HepG2 (cell line): ENCODE data around the gene NUCB1. TPM values are rescaled to one million over a fixed set of nuclear protein-coding genes. Genes with fewer than 3 reads are reported as not detected.

Experiments
- CENPBD1 ChIP-seq: sonication (generic); formaldehyde crosslinking; IDR thresholded peaks from 2 replicates; pipeline ENCODE4 v1.8.0; 2022; ENCODE audit warnings: missing genetic modification reagents, low read depth, mild to moderate bottlenecking, borderline replicate concordance
- DPF2 ChIP-seq: sonication (generic); formaldehyde crosslinking; IDR thresholded peaks from 2 replicates; pipeline ENCODE4 v1.4.0; 2020; ENCODE audit warnings: mild to moderate bottlenecking, low read depth, missing genetic modification reagents, borderline replicate concordance
- DZIP1 ChIP-seq: sonication (generic); formaldehyde crosslinking; IDR thresholded peaks from 2 replicates; pipeline ENCODE4 v1.5.0; 2020; ENCODE audit warnings: mild to moderate bottlenecking, missing genetic modification reagents
- HIVEP1 ChIP-seq: sonication (generic); formaldehyde crosslinking; IDR thresholded peaks from 2 replicates; pipeline ENCODE4 v1.4.0; 2020; ENCODE audit warnings: mild to moderate bottlenecking, missing genetic modification reagents
- HNF4G ChIP-seq, 2 experiments: sonication (generic) in 1 of 2; formaldehyde crosslinking in 1 of 2; IDR thresholded peaks; 2 replicates each; pipeline versions ENCODE4 v1.4.0 to v1.6.1; 2011 to 2020; ENCODE audit warnings: borderline replicate concordance in 2 of 2, low read depth in 2 of 2, mild to moderate bottlenecking in 2 of 2, low read length in 1 of 2, missing genetic modification reagents in 1 of 2, moderate library complexity in 1 of 2
- KDM5A ChIP-seq: fragments of 200-600 bp; sonication (generic); IDR thresholded peaks from 2 replicates; pipeline ENCODE4 v1.7.0; 2018; ENCODE audit warnings: antibody characterized with exemption, mild to moderate bottlenecking, low read length, borderline replicate concordance
- KDM6A ChIP-seq: IDR thresholded peaks from 2 replicates; pipeline ENCODE4 v1.6.1; 2016; ENCODE audit warnings: low read depth
- LRRFIP1 ChIP-seq: sonication (generic); formaldehyde crosslinking; conservative IDR thresholded peaks from 2 replicates; pipeline ENCODE4 v1.4.0; 2020; ENCODE audit warnings: missing genetic modification reagents
- MTERF4 ChIP-seq: sonication (generic); formaldehyde crosslinking; IDR thresholded peaks from 2 replicates; pipeline ENCODE4 v1.8.0; 2023; ENCODE audit warnings: mild to moderate bottlenecking, missing genetic modification reagents
- MXI1 ChIP-seq: IDR thresholded peaks from 3 replicates; pipeline ENCODE4 v1.6.1; 2012; ENCODE audit warnings: low read depth, low read length, inconsistent platforms, borderline replicate concordance
- PBX2 ChIP-seq: IDR thresholded peaks from 2 replicates; pipeline ENCODE4 v1.6.1; 2016; ENCODE audit warnings: control low read depth
- RBAK ChIP-seq: sonication (generic); formaldehyde crosslinking; IDR thresholded peaks from 2 replicates; pipeline ENCODE4 v1.5.1; 2020; ENCODE audit warnings: mild to moderate bottlenecking, missing genetic modification reagents
- RFXANK ChIP-seq: IDR thresholded peaks from 2 replicates; pipeline ENCODE4 v1.6.1; 2016
- SMAD3 ChIP-seq: sonication (generic); formaldehyde crosslinking; IDR thresholded peaks from 2 replicates; pipeline ENCODE4 v1.4.0; 2020; ENCODE audit warnings: missing genetic modification reagents
- SMARCC2 ChIP-seq: fragments of 450-650 bp; IDR thresholded peaks from 2 replicates; pipeline ENCODE4 v1.6.1; 2017; ENCODE audit warnings: antibody characterized with exemption, mild to moderate bottlenecking
- U2AF2 ChIP-seq: fragments of 200-400 bp; formaldehyde crosslinking; IDR thresholded peaks from 2 replicates; pipeline ENCODE4 v1.6.1; 2017; ENCODE audit warnings: low read depth, mild to moderate bottlenecking, low read length
- ZNF24 ChIP-seq: fragments of 450-650 bp; IDR thresholded peaks from 2 replicates; pipeline ENCODE4 v1.6.1; 2017; ENCODE audit warnings: antibody characterized with exemption, mild to moderate bottlenecking
- ZNF326 ChIP-seq: sonication (generic); formaldehyde crosslinking; IDR thresholded peaks from 2 replicates; pipeline ENCODE4 v1.4.0; 2020; ENCODE audit warnings: missing genetic modification reagents, borderline replicate concordance
- ZNF329 ChIP-seq: sonication (generic); formaldehyde crosslinking; IDR thresholded peaks from 2 replicates; pipeline ENCODE4 v1.9.0; 2021; ENCODE audit warnings: low read depth, mild to moderate bottlenecking, missing genetic modification reagents
- ZNF547 ChIP-seq: sonication (generic); formaldehyde crosslinking; IDR thresholded peaks from 2 replicates; pipeline ENCODE4 v1.5.1; 2020; ENCODE audit warnings: mild to moderate bottlenecking, missing genetic modification reagents
- ZNF569 ChIP-seq: sonication (generic); formaldehyde crosslinking; IDR thresholded peaks from 2 replicates; pipeline ENCODE4 v1.5.0; 2020; ENCODE audit warnings: mild to moderate bottlenecking, missing genetic modification reagents, moderate library complexity, borderline replicate concordance
- polyA plus RNA-seq, 8 experiments: library from polyadenylated mRNA; depleted of rRNA in 3 of 8; stranded (reverse) in 7 of 8; unstranded in 1 of 8; fragments of >200 nt; fragmentation: Illumina TruSeq in 4 of 8; extraction: Trizol in 4 of 8; gene quantifications; 2 replicates each; pipeline versions ENCODE4 v1.2.1 to v1.2.3, GENCODE V29; 2011 to 2016; ENCODE audit warnings: low read depth in 4 of 8, missing spikeins in 1 of 8, mixed read lengths in 1 of 8; ENCODE audit not compliant: insufficient read depth in 1 of 8
- total RNA-seq, 5 experiments: library from RNA; depleted of rRNA; stranded (reverse); fragments of >200 nt; fragmentation: Illumina TruSeq; extraction: Trizol; gene quantifications; 2 replicates each; pipeline ENCODE4 v1.2.3, GENCODE V29; 2016; ENCODE audit warnings: low read depth in 1 of 5

Gene NUCB1
- total and polyA plus RNA-seq, 2 of the 13 experiments (the other 11 are each of a cell fraction or from before 2014, with no cell fraction given), result 82.3 to 106 TPM

GRCh38 chr19:48872182-48872883, 27.8 kb upstream of the NUCB1 start, which contains the start of gene PPP1R15A (continued):
- TF ChIP-seq HNF4G (IDR thresholded peaks at IDR 0.05; ENCODE audit: borderline replicate concordance, low read depth, low read length) (no peak; the same call in 1 of the 2 replicates), HNF4G (CRISPR knock-in tag; IDR thresholded peaks at IDR 0.05; ENCODE audit: borderline replicate concordance, low read depth) (0 out of 2 replicates have a peak, but pooled peaks have one; percentile 36), U2AF2 (no peak), PBX2 (peak; percentile 89), ZNF329 (no peak), DPF2 (CRISPR knock-in tag) (no peak; the same call in 1 of the 2 replicates), SMAD3 (peak; percentile 12; the same call in 1 of the 2 replicates), MTERF4 (CRISPR knock-in tag) (0 out of 2 replicates have a peak, but pooled peaks have one; percentile 48), ZNF569 (CRISPR knock-in tag) (no peak), DZIP1 (no peak), HIVEP1 (CRISPR knock-in tag) (peak; percentile 84), ZNF326 (CRISPR knock-in tag) (no peak), LRRFIP1 (CRISPR knock-in tag) (no peak), KDM5A (no peak), ZNF24 (no peak), KDM6A (no peak), MXI1 (peak; percentile 68; the same call in 1 of the 3 replicates), RBAK (no peak), RFXANK (CRISPR knock-in tag) (peak; percentile 77; the same call in 1 of the 2 replicates), SMARCC2 (no peak), ZNF547 (CRISPR knock-in tag) (peak; percentile 93; the same call in 1 of the 2 replicates), CENPBD1 (CRISPR knock-in tag) (no peak)
